Mucosa of stomach (tissue), 1 donor: ENCODE measurements around the gene CD164L2.

Source experiments
- H3K27me3 ChIP-seq: one replicate; pipeline ENCODE4 v1.7.0; 2013; ENCODE audit warnings: mild to moderate bottlenecking, low read length; ENCODE audit not compliant: control insufficient read depth, insufficient read depth
- H3K36me3 ChIP-seq: one replicate; pipeline ENCODE4 v1.7.0; 2013; ENCODE audit warnings: low read length; ENCODE audit not compliant: control insufficient read depth, insufficient read depth
- H3K4me1 ChIP-seq: one replicate; pipeline ENCODE4 v1.7.0; 2013; ENCODE audit warnings: mild to moderate bottlenecking, low read length; ENCODE audit not compliant: control insufficient read depth, insufficient read depth
- H3K4me3 ChIP-seq: one replicate; pipeline ENCODE4 v1.7.0; 2013; ENCODE audit warnings: low read length
- H3K9ac ChIP-seq: one replicate; pipeline ENCODE4 v1.7.0; 2013; ENCODE audit warnings: mild to moderate bottlenecking, low read length, moderate library complexity
- H3K9me3 ChIP-seq: one replicate; pipeline ENCODE4 v1.7.0; 2013; ENCODE audit warnings: mild to moderate bottlenecking, low read length, moderate library complexity; ENCODE audit not compliant: control insufficient read depth
- donor health status: Pancreatic carcinoma.

Gene CD164L2

DNA sequence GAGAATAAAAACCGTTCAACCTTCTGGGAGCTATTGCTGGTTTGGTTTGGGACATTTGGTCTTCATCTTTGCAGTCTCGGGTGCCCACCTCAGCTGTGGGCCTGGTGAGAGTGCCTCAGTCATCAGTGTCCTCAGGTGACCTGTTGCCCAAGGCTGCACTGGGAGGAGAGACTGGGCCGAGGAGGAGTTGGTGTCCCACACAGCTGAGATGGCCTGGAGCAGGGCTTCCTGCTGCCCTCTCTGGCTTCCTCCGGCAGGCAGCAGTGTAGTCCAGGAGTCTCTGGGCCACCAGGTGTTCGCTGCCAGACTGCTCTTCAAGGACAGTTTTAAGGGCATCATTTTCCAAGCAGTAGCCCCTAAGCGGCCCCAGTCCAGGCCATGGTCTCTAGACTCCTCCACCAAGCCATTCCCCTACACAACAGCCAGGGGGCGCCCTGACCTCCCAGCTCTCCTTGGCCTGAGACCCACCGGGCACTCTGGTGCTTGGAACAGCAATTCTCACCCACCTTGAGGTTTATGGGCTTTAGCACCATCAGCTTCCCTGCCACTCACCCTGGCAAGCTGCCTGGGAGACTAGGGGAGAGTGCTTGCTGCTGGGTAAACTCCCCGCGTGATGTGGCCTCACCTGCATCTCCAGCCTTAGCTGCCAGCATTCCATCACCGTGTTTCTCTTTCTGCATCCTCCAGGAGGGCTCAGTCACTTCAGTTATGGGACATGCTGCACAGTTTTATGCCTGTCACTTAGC, 50.4 kb downstream of the CD164L2 start:
- Histone ChIP-seq H3K27me3 (no peaks in the 10 kb centered on the region), H3K4me1 (no peaks in the 10 kb centered on the region), H3K4me3 (no peak overlapping the region), H3K36me3 (peaks cover 20% of the 10 kb centered on the region), H3K9me3 (no peaks in the 10 kb centered on the region), H3K9ac (no peak overlapping the region)

DNA sequence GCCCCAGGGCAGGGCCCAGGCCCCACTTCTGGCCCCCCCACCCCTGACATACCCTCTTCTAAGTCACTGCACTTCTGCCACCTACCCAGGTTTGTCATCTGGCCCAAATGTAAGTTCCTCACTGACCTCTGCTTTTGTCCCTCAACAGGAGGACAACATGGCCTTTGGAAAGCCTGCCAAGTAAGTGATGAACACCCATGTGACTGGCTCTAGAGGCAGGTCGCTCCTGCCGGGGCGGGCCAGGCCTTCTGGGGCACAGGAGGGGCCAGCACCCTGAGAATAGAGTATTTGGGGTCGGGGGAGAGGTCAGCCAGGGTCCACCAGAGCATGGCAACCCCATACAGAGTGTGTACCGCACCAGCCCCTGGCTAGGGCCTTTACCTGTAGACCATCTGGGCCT, 51.2 kb downstream of the CD164L2 start:
- H3K4me3 ChIP-seq: no peak overlapping the region
- no peaks in the 10 kb centered on the region for H3K9me3 ChIP-seq
- H3K9ac ChIP-seq: no peak overlapping the region
- H3K27me3 ChIP-seq: no peaks in the 10 kb centered on the region
- peaks cover 20% of the 10 kb centered on the region for H3K36me3 ChIP-seq
- no peaks in the 10 kb centered on the region for H3K4me1 ChIP-seq

DNA sequence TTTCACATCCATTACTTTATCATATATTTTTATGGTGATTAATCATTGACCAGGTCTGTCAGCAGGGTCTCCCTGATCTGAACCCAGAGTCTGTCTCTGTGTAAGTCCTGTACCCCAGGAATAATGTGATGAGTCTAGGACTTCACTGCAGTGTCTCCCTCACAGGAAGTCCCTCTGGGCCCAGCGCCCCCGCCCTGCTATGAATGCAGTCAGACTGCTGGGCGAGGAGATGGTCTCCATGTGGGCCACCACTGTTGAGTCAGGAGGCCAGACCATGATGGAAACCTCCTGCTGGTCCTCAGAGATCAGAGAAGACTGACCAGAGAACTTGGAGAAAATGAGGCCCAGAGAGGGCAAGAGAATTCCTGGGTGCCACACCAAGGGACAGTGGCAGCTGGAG, 51.7 kb downstream of the CD164L2 start:
- H3K27me3 ChIP-seq: no peaks in the 10 kb centered on the region
- peaks cover 20% of the 10 kb centered on the region for H3K36me3 ChIP-seq
- H3K9ac ChIP-seq: no peak overlapping the region
- H3K4me3 ChIP-seq: no peak overlapping the region
- no peaks in the 10 kb centered on the region for H3K4me1 ChIP-seq
- no peaks in the 10 kb centered on the region for H3K9me3 ChIP-seq

DNA sequence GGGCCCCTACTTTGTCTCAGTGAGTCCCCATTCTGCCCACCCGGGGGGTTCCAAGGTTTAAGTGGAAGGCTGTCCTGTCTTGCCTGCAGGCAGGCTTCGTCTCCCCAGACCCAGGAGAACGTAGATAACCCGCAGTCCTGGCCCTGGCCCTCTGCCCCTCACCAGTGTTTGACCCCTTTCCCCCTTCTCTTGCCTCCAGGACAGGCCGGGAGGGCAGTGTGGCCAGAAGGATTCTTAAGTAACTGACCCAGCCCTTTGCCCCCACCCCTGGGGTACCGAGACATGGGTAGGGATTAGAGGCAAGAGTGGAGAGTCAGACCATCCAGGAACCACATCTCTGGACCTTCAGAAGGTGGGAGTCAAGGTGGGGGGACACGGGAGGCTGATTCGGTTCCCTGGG, 52.3 kb downstream of the CD164L2 start:
- Histone ChIP-seq H3K9me3 (no peaks in the 10 kb centered on the region), H3K4me1 (no peaks in the 10 kb centered on the region), H3K9ac (no peak overlapping the region), H3K36me3 (peaks cover 20% of the 10 kb centered on the region), H3K27me3 (no peaks in the 10 kb centered on the region), H3K4me3 (no peak overlapping the region)
